HG02759 (cell line): ENCODE data around the gene INCA1.
A peak's percentile ranks its signal among the peaks of the same experiment; 100 is the strongest.

ENCODE experiments used
- ATAC-seq: cut with Tn5 transposase; IDR thresholded peaks from one replicate; pipeline ENCODE4 v1.9.1; 2021; ENCODE audit warnings: mild to moderate bottlenecking, moderate library complexity; ENCODE audit not compliant: unreplicated experiment

Gene INCA1

DNA sequence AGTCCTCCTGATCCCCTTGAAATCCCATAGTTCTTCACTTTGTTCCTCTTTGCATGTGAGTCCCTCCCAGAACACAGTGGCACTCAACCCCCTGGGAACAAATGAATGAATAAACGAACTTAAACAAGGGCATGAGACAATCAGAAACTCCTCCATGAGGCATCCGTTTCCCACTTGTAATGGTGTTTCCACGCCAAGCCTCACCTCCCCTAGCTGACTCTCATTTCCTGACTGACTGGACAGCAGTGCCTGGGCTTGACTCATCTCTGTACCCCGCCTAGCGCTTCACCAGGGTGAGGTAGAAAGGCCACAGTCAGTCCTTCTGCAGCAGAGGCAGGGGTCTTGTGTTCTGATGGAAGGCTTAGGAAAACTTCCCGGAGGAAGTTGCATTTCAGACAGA, 14.6 kb upstream of the INCA1 start:
- no peak for ATAC-seq

DNA sequence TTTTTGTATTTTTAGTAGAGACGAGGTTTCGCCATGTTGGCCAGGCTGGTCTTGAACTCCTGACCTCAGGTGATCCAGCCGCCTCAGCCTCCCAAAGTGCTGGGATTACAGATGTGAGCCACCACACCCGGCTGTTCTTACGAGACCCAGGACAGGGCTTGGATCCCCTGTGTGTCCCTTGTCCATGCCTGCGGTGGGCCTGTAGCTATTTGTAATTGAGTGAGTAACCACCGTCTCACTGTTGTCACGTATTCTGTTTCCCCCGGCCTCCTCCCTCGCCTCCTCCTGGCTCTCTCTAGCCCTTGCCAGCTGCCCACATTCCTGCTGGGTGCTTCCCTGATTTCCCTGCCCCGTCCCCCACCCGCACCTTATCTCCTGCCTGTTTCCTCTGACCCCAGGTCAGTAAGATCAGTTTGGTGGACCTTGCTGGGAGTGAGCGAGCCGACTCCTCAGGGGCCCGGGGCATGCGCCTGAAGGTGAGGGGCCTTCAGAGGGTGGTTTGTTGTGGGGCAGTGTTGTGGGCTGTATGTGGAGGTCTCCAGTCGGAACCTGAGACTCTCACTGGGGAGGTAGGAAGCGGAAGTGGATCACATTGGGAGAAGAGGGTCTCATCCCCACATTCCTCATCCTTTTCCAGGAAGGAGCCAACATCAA, 6.0 kb upstream of the INCA1 start:
- no peak for ATAC-seq

DNA sequence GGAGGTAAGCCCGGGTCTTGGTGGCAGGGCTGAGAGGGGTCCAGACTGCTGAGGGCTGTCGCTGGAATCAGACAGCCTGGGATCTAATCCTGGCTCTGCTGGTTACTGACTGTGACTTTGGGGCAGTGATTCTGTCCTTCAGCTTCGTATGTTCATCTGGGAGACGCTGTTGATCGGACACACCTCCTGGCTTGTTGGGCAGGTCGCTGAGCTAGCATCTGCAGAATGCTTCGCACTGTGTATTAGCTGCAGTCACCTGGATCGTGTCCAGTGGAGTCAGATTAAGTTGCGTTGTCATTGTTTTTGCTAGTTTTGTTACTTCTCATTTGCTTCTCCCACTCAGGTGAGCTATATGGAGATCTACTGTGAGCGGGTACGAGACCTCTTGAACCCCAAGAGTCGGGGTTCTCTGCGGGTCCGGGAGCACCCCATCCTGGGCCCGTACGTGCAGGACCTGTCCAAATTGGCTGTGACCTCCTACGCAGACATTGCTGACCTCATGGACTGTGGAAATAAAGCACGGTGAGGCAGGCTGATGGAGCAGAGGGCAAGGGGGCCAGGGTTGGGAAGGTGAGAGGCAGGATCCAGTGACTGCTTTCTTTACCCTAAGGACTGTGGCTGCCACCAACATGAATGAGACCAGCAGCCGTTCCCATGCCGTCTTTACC, 4.9 kb upstream of the INCA1 start:
- no peak for ATAC-seq

GRCh38 chr17:5000237-5000639, 2.9 kb upstream of the INCA1 start:
- no peak for ATAC-seq

GRCh38 chr17:4999430-5000093, 2.2 kb upstream of the INCA1 start:
- ATAC-seq, result no peak

DNA sequence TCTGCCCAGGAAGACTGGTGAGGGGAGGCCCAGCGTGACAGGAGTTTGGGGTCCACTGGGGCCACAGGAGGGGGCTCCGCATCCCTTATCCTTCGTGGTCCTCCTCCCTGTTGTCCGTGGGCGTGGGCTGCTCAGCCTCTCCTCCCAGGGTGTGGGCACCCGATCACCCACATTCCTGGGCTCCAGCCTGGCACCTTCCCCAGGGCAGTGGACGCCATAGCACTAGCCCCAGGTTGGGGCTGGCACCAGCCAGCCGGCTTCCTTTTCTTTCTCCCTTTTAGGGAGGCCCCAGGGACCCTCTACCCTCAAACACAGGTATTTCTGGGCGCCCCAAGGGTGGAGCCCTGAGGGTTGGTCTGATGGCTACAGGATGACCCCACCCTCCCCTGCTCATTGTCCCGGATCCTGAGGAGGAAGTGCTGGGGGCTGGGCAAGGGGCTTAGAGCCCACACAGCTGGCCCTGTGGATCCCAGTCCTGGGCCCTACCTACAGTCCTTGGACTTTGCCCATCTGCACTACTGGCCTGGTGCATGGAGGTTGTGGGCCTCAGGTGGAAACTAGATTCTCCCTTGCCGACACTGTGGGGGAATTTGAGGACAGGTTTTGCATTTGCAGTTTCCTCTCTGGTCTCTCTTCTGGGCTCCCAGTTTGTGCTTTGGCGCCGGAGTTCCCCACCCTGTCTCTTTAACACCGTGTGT, 1.6 kb upstream of the INCA1 start:
- ATAC-seq, result no peak

GRCh38 chr17:4998027-4998731, 857 bp upstream of the INCA1 start:
- ATAC-seq, result peak; percentile 13

GRCh38 chr17:4994081-4994595, 3.2 kb downstream of the INCA1 start:
- no peak for ATAC-seq

DNA sequence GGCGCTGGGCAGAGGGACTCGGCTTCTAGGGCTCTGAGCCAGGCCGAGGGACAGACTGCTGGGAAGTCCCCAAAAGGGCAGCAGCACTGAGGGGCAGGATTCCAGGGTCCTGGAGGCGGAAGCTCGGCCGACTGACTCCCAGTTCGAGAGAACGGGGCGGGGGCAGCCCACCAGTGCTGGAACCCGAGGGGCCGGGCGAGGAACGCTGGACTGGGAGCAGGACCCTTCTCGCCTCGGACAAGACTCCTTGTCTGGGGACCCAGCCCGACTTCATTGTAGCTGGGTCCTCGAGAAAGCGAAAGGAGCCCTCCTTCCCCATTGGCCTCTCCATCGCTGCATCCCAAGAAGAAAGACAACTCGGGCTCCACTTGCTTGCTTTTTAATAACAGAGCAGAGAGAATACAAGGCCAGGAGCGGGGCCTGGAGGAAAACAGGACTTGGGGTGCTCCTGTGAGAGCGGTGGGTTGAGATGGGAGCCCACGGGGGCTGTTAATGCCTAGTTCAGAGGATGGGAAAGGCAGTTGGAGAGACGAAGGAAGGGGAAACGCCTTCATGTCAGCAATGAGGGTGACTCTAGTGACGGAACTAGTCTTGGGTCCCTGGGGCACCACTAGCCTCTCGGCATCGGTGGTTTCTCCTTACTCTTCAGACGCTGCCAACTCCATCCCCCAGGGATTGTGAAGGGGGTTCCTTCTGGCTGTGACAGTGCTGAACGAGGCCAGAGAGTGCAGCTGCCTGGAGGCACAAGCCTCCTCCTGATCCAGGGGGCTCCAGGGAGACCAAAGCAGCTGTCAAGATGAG, 9.4 kb downstream of the INCA1 start:
- peak; percentile 9 for ATAC-seq

DNA sequence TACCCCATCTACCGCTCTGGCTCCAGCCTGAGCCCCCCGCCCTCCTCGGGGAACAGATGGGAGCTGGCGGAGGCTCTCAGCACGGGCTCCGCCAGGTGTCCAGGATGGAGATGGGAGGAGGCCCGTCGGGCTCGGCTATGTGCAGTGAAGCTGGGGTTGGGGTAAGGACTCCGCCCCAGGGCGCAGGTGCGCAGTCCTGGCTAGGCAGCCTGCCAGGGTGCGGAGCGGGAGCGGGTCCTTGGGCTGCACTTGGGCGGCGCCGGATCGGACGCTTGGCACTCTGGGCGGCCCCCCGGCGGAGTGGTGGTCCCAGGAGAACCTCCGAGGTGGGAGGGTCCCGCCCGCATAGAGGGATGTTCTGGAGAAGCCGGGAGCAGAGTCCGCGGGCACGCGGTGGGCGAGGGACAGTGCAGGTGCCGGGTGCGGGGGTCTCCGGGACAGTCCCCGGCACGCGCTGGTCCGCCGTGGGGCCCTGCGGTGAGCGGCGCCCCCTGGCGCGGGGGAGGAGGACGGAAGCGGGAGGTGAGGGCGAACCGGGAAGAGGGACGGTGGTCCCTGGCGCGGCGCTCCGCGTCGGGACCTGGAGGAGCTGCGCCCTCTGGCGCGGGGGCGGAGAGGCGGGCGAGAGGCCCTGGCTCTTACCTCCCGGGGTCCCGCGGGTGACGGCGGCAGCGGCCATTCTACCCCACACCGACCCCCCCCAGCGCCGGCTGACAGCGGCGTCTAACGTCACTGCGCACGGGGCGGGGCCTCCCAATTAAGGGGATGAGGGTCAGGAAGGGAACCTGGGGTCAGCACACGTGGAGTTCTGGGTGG, 10.2 kb downstream of the INCA1 start, which contains the start of gene CAMTA2:
TSS of gene CAMTA2 (minus strand) at position 725 of the 816 bp plus-strand sequence. CDS start 1,453 bp downstream, outside the sequence.
- ATAC-seq, result peak; percentile 70

- ATAC-seq, result no peak
These were observed 10.9 kb downstream of the INCA1 start for GRCh38 chr17:4986403-4986802.

GRCh38 chr17:4982305-4982704, 15.0 kb downstream of the INCA1 start:
- no peak for ATAC-seq

DNA sequence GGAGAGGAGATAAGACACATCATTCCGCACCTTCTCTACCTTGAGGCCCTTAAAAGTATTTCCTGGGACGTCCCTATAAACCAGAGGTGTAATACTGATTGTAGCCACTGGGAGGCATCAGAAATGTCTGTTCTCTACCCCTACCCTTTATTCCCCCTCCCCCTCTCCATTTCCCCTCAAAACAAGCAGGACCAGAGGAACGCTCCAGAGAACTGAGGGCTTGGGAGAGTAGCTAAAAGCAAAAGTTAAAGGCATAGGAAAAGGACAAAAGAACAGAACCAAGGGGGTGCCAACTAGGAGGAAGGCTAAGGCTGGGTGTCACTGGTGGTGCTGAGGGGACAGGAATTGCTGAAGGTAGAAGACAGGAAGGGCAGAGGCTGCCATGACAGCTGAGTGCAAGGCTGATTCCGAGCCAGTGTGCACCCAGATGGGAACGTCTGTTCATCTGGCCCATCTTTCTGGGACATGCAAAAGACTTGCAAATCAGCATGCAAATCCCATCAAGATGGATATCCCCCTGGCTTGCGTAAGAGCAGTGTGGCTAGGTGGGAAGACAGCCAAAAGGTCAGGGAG, 16.6 kb downstream of the INCA1 start:
- no peak for ATAC-seq

- ATAC-seq, result no peak
These were observed 18.6 kb downstream of the INCA1 start for GRCh38 chr17:4978726-4979125.

- no peak for ATAC-seq
These were observed 23.1 kb downstream of the INCA1 start for GRCh38 chr17:4974115-4974670.

DNA sequence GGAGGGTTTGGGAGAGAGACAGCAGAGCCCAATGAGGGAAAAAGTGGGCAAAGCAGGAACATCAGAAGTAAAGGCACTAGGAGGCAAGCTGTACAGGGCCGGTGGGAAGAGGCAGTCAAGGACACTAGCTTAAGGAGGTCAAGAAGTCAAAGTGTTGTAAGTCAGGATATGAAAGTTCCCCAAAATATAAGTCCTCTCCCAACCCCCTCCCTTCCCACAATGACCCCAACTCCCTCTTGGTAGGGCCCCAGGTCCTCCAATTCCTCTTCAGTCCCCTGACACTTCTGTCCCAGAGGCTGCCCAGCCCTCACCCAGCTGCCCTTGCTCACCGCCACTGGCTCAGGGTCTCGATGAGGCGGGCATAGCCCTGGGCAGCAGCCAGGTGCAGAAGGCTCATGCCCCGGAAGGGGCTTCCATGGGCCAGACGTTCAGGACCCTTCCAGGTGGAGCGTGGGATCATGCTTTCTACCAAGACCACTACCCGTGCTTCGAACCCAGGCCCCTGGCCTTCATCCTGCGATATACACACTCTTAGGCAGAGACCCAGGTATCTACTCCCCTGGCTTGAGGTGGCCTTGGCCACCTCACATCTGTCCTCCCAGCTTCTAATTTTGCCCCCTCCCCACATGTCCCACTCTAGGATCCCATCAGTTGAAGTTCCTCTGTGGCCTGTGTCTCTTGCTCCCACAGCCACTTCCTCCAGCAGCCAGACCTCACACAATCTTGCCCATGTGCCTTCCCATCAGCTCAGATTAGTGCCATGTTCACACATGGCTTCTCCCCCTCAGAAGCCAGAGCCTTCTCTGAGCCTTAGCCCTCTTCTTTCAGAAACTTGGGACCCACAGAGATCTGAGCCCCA, 23.8 kb downstream of the INCA1 start:
- ATAC-seq, result no peak

- ATAC-seq, result no peak
These were observed 24.6 kb downstream of the INCA1 start for GRCh38 chr17:4972752-4973151.
